Aorta (tissue), 5 donors: ENCODE data around the gene SHKBP1. TPM values are rescaled to one million over a fixed set of nuclear protein-coding genes. Genes with fewer than 3 reads are reported as not detected.
"Not testable (repeated sequence)": the region's sequence is repeated elsewhere in the genome, so short reads cannot be mapped to it uniquely, and the experiment has no call there.

Experiments
- ATAC-seq: fragments of 200-7000 bp; cut with Tn5 transposase; one replicate; pipeline ENCODE4 v1.9.1; 2022; ENCODE audit warnings: moderate library complexity; ENCODE audit not compliant: low FRiP score
- DNase-seq, 2 donors: peaks; one replicate each; pipeline ENCODE4 v3.0.0-alpha.2; 2020
- H3K27ac ChIP-seq, 2 donors: one replicate each; pipeline ENCODE4 v1.5.1; 2013; ENCODE audit warnings: low read length in 2 of 2, mild to moderate bottlenecking in 2 of 2, moderate library complexity in 2 of 2, control low read depth in 1 of 2, inconsistent platforms in 1 of 2, low read depth in 1 of 2
- H3K27me3 ChIP-seq, 2 donors: one replicate each; pipeline ENCODE4 v1.6.1; 2013; ENCODE audit warnings: control low read depth in 1 of 2, low read length in 1 of 2, mild to moderate bottlenecking in 1 of 2, moderate library complexity in 1 of 2; ENCODE audit not compliant: insufficient read depth in 2 of 2, control insufficient read depth in 1 of 2
- H3K36me3 ChIP-seq, 2 donors: one replicate each; pipeline ENCODE4 v1.6.1; 2013; ENCODE audit warnings: control low read depth in 1 of 2, low read length in 1 of 2, mild to moderate bottlenecking in 1 of 2; ENCODE audit not compliant: insufficient read depth in 2 of 2, control insufficient read depth in 1 of 2
- H3K4me1 ChIP-seq, 2 donors: one replicate each; pipeline ENCODE4 v1.6.1; 2013; ENCODE audit warnings: low read length in 2 of 2, control low read depth in 1 of 2, mild to moderate bottlenecking in 1 of 2, moderate library complexity in 1 of 2; ENCODE audit not compliant: insufficient read depth in 2 of 2, control insufficient read depth in 1 of 2
- H3K4me3 ChIP-seq, 2 donors: one replicate each; pipeline ENCODE4 v1.5.1; 2013; ENCODE audit warnings: low read length in 2 of 2, control low read depth in 1 of 2, mild to moderate bottlenecking in 1 of 2
- H3K9me3 ChIP-seq: one replicate; pipeline ENCODE4 v1.6.1; 2013; ENCODE audit warnings: mild to moderate bottlenecking, low read length; ENCODE audit not compliant: control insufficient read depth
- WGBS, 2 donors: extraction: QIAGEN DNeasy Blood & Tissue Kit; methylation state at CpG; one replicate each; pipeline ENCODE4 v1.1.7; 2013; 5-methylcytosine and 5-hydroxymethylcytosine counted together
- intact Hi-C, 2 donors: fragments of 100-400 bp; cut with DNase I; formaldehyde crosslinking; loops; one replicate each; pipeline versions ENCODE4 v1.14.2 to v1.15.0; 2022
- polyA plus RNA-seq, 2 donors: library from polyadenylated mRNA; stranded (reverse); fragments of 200-250 nt; gene quantifications; one replicate each; pipeline ENCODE4 v1.2.3, GENCODE V29; 2013
- total RNA-seq, 2 donors: library from RNA; stranded (reverse); fragmentation: NEBNext Ultra II Directional; extraction: Animal tissue kit (Norgen Biotek cat#: 25700); gene quantifications; one replicate each; pipeline ENCODE4 v1.2.1, GENCODE V29; 2021
- donor health status: healthy with polysubstance abuse.
- donor health status: Bipolar disorder and iron deficiency.
- donor health status: DM: no; HTN: no; CAD: no.
- donor health status: DM: no; HTN: no; CAD: no.
- donor health status: DM: yes; HTN: yes; CAD: no.

SHKBP1 gene
- total and polyA plus RNA-seq, 4 donors: 29.4 to 150 (median 64.6) TPM

DNA sequence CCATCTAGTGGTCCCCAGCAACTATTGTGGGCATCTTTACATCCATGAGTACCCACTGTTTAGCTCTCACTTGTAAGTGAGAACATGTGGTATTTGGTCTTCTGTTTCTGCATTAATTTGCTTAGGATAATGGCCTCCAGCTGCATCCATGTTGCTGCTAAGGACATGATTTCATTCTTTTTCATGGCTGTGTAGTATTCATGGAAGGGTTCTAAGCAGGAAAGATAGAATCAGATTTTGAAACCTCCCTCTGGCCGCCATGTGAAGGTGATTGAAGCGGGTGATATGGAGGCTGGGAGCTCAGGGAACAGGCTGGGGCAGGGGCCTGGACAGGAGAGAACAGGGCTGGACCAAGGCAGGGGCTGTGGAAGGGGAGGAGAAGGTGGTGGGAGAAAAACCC lies 44.6 kb downstream of the SHKBP1 start:
- no peak for ATAC-seq
- no peak for DNase-seq
- intact Hi-C loops: no loop called here
- Histone ChIP-seq H3K4me1 (no peaks in the 10 kb centered on the region), H3K9me3 (no peaks in the 10 kb centered on the region), H3K4me3 (no peak overlapping the region), H3K27ac (no peak overlapping the region), H3K27me3 (no peaks in the 10 kb centered on the region), H3K36me3 (peaks cover 0 to 10% of the 10 kb centered on the region in 2 donors)
- 75 to 85% methylated on average over 2 of the region's 2 CpGs for WGBS, 2 donors

- Histone ChIP-seq H3K36me3 (peaks cover 0 to 10% of the 10 kb centered on the region in 2 donors), H3K9me3 (no peaks in the 10 kb centered on the region), H3K4me3 (no peak overlapping the region), H3K4me1 (no peaks in the 10 kb centered on the region), H3K27ac (no peak overlapping the region), H3K27me3 (no peaks in the 10 kb centered on the region)
- intact Hi-C loops: no loop called here
- DNase-seq: no peak
- ATAC-seq: peak; percentile 2
- WGBS, 2 donors: 88 to 90% methylated on average over 23 to 24 of the region's 24 CpGs
Measured at GRCh38 chr19:40621966-40622772, 45.5 kb downstream of the SHKBP1 start.

- H3K4me1 ChIP-seq: no peaks in the 10 kb centered on the region
- DNase-seq: no peak
- H3K36me3 ChIP-seq: peaks cover 0 to 10% of the 10 kb centered on the region in 2 donors
- H3K9me3 ChIP-seq: no peaks in the 10 kb centered on the region
- intact Hi-C loops: no loop called here
- no peak overlapping the region for H3K4me3 ChIP-seq
- 89 to 93% methylated on average over 7 of the region's 7 CpGs for WGBS, 2 donors
- H3K27ac ChIP-seq: no peak overlapping the region
- ATAC-seq: peak; percentile 21
- no peaks in the 10 kb centered on the region for H3K27me3 ChIP-seq
Measured at GRCh38 chr19:40622773-40623075, 46.1 kb downstream of the SHKBP1 start.

DNA sequence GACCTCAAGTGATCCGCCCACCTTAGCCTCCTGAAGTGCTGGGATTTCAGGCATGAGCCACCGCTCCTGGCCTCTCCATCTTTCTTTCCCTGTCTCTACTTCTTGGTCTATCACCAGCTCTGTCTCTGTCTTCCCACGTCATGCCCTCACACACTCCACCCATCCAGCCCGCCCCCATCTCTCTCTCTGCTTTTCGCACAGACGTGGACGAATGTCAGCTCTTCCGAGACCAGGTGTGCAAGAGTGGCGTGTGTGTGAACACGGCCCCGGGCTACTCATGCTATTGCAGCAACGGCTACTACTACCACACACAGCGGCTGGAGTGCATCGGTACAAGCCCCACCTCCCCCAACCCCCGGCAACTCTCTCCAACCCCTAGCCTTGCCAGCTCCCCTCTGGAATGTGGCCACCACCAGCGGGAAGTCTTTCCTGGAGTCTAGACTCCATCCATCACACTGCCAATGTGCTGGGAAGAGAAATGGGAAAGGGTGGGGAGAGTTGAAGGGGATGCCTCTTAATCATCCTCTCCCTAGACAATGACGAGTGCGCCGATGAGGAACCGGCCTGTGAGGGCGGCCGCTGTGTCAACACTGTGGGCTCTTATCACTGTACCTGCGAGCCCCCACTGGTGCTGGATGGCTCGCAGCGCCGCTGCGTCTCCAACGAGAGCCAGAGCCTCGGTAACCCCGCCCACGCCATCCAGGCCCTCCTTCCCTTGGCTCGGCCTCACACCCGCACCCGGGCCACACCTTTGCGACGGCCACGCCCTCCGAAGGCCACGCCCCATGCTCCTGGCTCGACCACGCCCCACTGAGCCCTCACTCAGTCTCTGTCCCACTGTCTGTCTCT lies 47.0 kb downstream of the SHKBP1 start:
- no peaks in the 10 kb centered on the region for H3K27me3 ChIP-seq
- DNase-seq (no peak), ATAC-seq (peak; percentile 17)
- no peaks in the 10 kb centered on the region for H3K4me1 ChIP-seq
- no peaks in the 10 kb centered on the region for H3K9me3 ChIP-seq
- peaks cover 0 to 10% of the 10 kb centered on the region in 2 donors for H3K36me3 ChIP-seq
- 52 to 54% methylated on average over 41 of the region's 41 CpGs for WGBS, 2 donors
- H3K27ac ChIP-seq: no peak overlapping the region
- intact Hi-C loops: no loop called here
- no peak overlapping the region for H3K4me3 ChIP-seq

GRCh38 chr19:40624369-40625153 lies 47.9 kb downstream of the SHKBP1 start:
- H3K27me3 ChIP-seq, ATAC-seq, H3K4me3 ChIP-seq, H3K9me3 ChIP-seq, intact Hi-C loops, DNase-seq, H3K27ac ChIP-seq, H3K4me1 ChIP-seq: not testable (repeated sequence)
- H3K36me3 ChIP-seq: peaks cover 0 to 11% of the 10 kb centered on the region in 2 donors
- WGBS, 2 donors: 90 to 92% methylated on average over 14 of the region's 14 CpGs

- H3K27me3 ChIP-seq: no peaks in the 10 kb centered on the region
- H3K36me3 ChIP-seq: peaks cover 0 to 11% of the 10 kb centered on the region in 2 donors
- DNase-seq (no peak), ATAC-seq (no peak)
- intact Hi-C loops: no loop called here
- WGBS, 2 donors: 72 to 83% methylated on average over 7 of the region's 7 CpGs
- H3K27ac ChIP-seq: no peak overlapping the region
- no peak overlapping the region for H3K4me3 ChIP-seq
- H3K9me3 ChIP-seq: no peaks in the 10 kb centered on the region
- H3K4me1 ChIP-seq: no peaks in the 10 kb centered on the region
Measured at GRCh38 chr19:40625406-40626120, 48.9 kb downstream of the SHKBP1 start.

- WGBS, 2 donors: 90% methylated on average over 24 of the region's 24 CpGs
- DNase-seq (no peak), ATAC-seq (no peak)
- intact Hi-C loops: no loop called here
- Histone ChIP-seq H3K4me1 (no peaks in the 10 kb centered on the region), H3K9me3 (no peaks in the 10 kb centered on the region), H3K4me3 (no peak overlapping the region), H3K36me3 (peaks cover 0 to 11% of the 10 kb centered on the region in 2 donors), H3K27ac (no peak overlapping the region), H3K27me3 (no peaks in the 10 kb centered on the region)
Measured at GRCh38 chr19:40626918-40627317, 50.2 kb downstream of the SHKBP1 start.
